ENCODE data around the gene MCRS1. TPM values are rescaled to one million over a fixed set of nuclear protein-coding genes. Genes with fewer than 3 reads are reported as not detected.

MCRS1 gene
- total and polyA plus RNA-seq, 10 of the 15 experiments (the other 5 are each of a cell fraction or from before 2014, with no cell fraction given): 34.3 to 82.8 (median 57.6) TPM

- H3K9ac ChIP-seq (ENCODE audit: control insufficient read depth, insufficient read depth, low read length): no peak overlapping the region
- no TSS peak for BruUV-seq (replicated peaks)
- in situ Hi-C loops (cut with MboI): loop anchor here (5.0 kb wide), 1 partner anchor 153 kb away; no protein-coding TSS in a partner anchor
- no peak overlapping the region for H3K4me3 ChIP-seq
- WGBS (ENCODE audit: insufficient coverage, insufficient replicate concordance, low lambda C conversion rate, missing lambda C conversion rate): 59% methylated on average over 5 of the region's 5 CpGs
- ChIA-PET CTCF (interaction anchor here (1.2 to 10.1 kb wide), 14 partner anchors 9 to 226 kb away, joined by 4 to 712 read pairs (median 9); partner anchors contain the start of gene SPATS2), RAD21 (ENCODE audit: unreplicated experiment) (interaction anchor here (0.5 to 7.3 kb wide), 5 partner anchors 21 to 156 kb away, joined by 3 to 258 read pairs (median 4); no protein-coding TSS in a partner anchor), POLR2A (interaction anchor here (0.5 to 1.0 kb wide), 2 partner anchors 11 to 156 kb away, joined by 4 to 6 read pairs; no protein-coding TSS in a partner anchor), SMC1A (ENCODE audit: uncharacterized antibody, unreplicated experiment) (interaction anchor here (0.6 to 33.2 kb wide), 10 partner anchors 9 to 226 kb away, joined by 3 to 740 read pairs (median 4); partner anchors contain the start of gene SPATS2)
- no peaks in the 10 kb centered on the region for H3K79me2 ChIP-seq (ENCODE audit: control insufficient read depth, insufficient read depth, low read length)
- H2AFZ ChIP-seq (ENCODE audit: control insufficient read depth, low read depth, low read length): no peak overlapping the region
- FAIRE-seq: no peak
- ATAC-seq: no peak
- H3K4me1 ChIP-seq (ENCODE audit: control insufficient read depth, insufficient read depth, low read length): no peaks in the 10 kb centered on the region
- H3K9me3 ChIP-seq (replicated peaks; ENCODE audit: control insufficient read depth, insufficient read depth, low read length): no peaks in the 10 kb centered on the region
- TF ChIP-seq RBBP5 (conservative IDR thresholded peaks at IDR 0.05) (no peak), STAT3 (IDR thresholded peaks at IDR 0.05; ENCODE audit: low read depth, low read length) (no peak), MYB (IDR thresholded peaks at IDR 0.05; ENCODE audit: borderline replicate concordance, low read depth, low read length) (no peak), JUNB (IDR thresholded peaks at IDR 0.05) (no peak), POLR2AphosphoS5 (IDR thresholded peaks at IDR 0.05; ENCODE audit: low read length) (no peak), EGR1 (IDR thresholded peaks at IDR 0.05; ENCODE audit: borderline replicate concordance in 1 of 2, low read depth in 2 of 2, low read length in 2 of 2) (no peak), ASH2L (IDR thresholded peaks at IDR 0.05; ENCODE audit: borderline replicate concordance, low read depth) (no peak), PKNOX1 (IDR thresholded peaks at IDR 0.05) (no peak), GATAD2B (conservative IDR thresholded peaks at IDR 0.05; ENCODE audit: low read depth) (no peak), MYC (IDR thresholded peaks at IDR 0.05; ENCODE audit: insufficient read depth, insufficient read length, insufficient replicate concordance, low read length, severe bottlenecking) (no peak)
- intact Hi-C loops (cut with micrococcal nuclease; ENCODE audit: unreplicated experiment): no loop called here
- H3K36me3 ChIP-seq (ENCODE audit: control insufficient read depth in 2 of 2, insufficient read depth in 2 of 2, low read length in 1 of 2): peaks cover 0 to 5% of the 10 kb centered on the region in 2 experiments; a peak in 1 of 4 replicates
- no peak for DNase-seq (ENCODE audit: low read depth, low spot score)
- no peaks in the 10 kb centered on the region for H4K20me1 ChIP-seq (ENCODE audit: control insufficient read depth, insufficient read depth)
- H3K27me3 ChIP-seq (replicated peaks in 1 of 2; ENCODE audit: control insufficient read depth in 2 of 2, insufficient read depth in 2 of 2, low read length in 1 of 2): no peaks in the 10 kb centered on the region
- no peak overlapping the region for H3K27ac ChIP-seq (ENCODE audit: control insufficient read depth, insufficient read depth)
- no peak overlapping the region for H3K4me2 ChIP-seq (ENCODE audit: control insufficient read depth, insufficient read depth)
Observed at GRCh38 chr12:49515266-49515665, 52.7 kb downstream of the MCRS1 start.

Data from GM12878 (cell line).